B cell (primary cell): ENCODE data around the gene OSBPL1A. TPM values are rescaled to one million over a fixed set of nuclear protein-coding genes. Genes with fewer than 3 reads are reported as not detected.

Source experiments
- ATAC-seq: fragments of 200-7000 bp; cut with Tn5 transposase; one replicate; pipeline ENCODE4 v1.10.0; 2021; ENCODE audit warnings: low read depth, mild to moderate bottlenecking, moderate number of reproducible peaks, moderate library complexity
- CTCF ChIA-PET: fragments of 350-600 bp; sonication (Branson Sonifier 250); formaldehyde crosslinking; loops from one replicate; lab custom pipeline; 2021; ENCODE audit warnings: antibody characterized with exemption, inconsistent platforms; lab: Charles Lee
- POLR2A ChIA-PET: fragments of 350-600 bp; sonication (Branson Sonifier 250); formaldehyde crosslinking; loops from one replicate; lab custom pipeline; 2021; ENCODE audit warnings: antibody characterized with exemption; lab: Charles Lee
- DNase-seq: peaks from one replicate; pipeline ENCODE4 v3.0.0; 2013
- H2AFZ ChIP-seq: 2 replicates; pipeline ENCODE4 v1.6.1; 2012; ENCODE audit warnings: mild to moderate bottlenecking, low read depth, low read length; ENCODE audit not compliant: insufficient read depth, poor library complexity, severe bottlenecking
- H3K27ac ChIP-seq, 2 donors: 1 replicate in 1 of 2; 2 replicates in 1 of 2; pipeline ENCODE4 v1.5.1; 2012 to 2013; ENCODE audit warnings: low read length in 2 of 2, mild to moderate bottlenecking in 2 of 2, moderate library complexity in 1 of 2
- H3K27me3 ChIP-seq, 4 experiments: fragments of 200-600 bp in 1 of 4; sonication (generic) in 1 of 4; replicated peaks in 1 of 4; 1 replicate in 2 of 4; 2 replicates in 2 of 4; pipeline versions ENCODE4 v1.6.1 to v1.7.0; 2013 to 2016; ENCODE audit warnings: low read length in 3 of 4, mild to moderate bottlenecking in 2 of 4, mixed read lengths in 1 of 4, moderate library complexity in 1 of 4; ENCODE audit not compliant: insufficient read depth in 4 of 4, control insufficient read depth in 3 of 4; ENCODE audit errors: control extremely low read depth in 1 of 4
- H3K36me3 ChIP-seq, 2 experiments: replicated peaks in 1 of 2; 1 replicate in 1 of 2; 2 replicates in 1 of 2; pipeline versions ENCODE4 v1.6.1 to v1.7.1; 2013; ENCODE audit warnings: low read length in 1 of 2; ENCODE audit not compliant: insufficient read depth in 2 of 2, control insufficient read depth in 1 of 2; ENCODE audit errors: control extremely low read depth in 1 of 2, extremely low read depth in 1 of 2
- H3K4me1 ChIP-seq, 2 donors: fragments of 200-600 bp in 1 of 2; sonication (generic) in 1 of 2; 1 replicate in 1 of 2; 2 replicates in 1 of 2; pipeline versions ENCODE4 v1.5.1 to v1.6.1; 2013 to 2017; ENCODE audit warnings: low read length in 2 of 2; ENCODE audit not compliant: control insufficient read depth in 2 of 2, insufficient read depth in 2 of 2
- H3K4me2 ChIP-seq: replicated peaks from 2 replicates; pipeline ENCODE3; 2012; ENCODE audit warnings: mild to moderate bottlenecking, low read depth, low read length; ENCODE audit not compliant: poor library complexity, severe bottlenecking
- H3K4me3 ChIP-seq, 5 experiments: fragments of 200-600 bp in 1 of 5; sonication (generic) in 1 of 5; 1 replicate in 3 of 5; 2 replicates in 2 of 5; pipeline versions ENCODE4 v1.5.1 to v1.7.0; 2011 to 2016; ENCODE audit warnings: low read length in 4 of 5, mild to moderate bottlenecking in 4 of 5, low read depth in 2 of 5, control low read depth in 1 of 5, moderate library complexity in 1 of 5; ENCODE audit not compliant: insufficient read depth in 1 of 5; ENCODE audit errors: control extremely low read depth in 1 of 5, extremely low read depth in 1 of 5
- H3K79me2 ChIP-seq: fragments of 200-600 bp; sonication (generic); one replicate; pipeline ENCODE4 v1.6.0; 2016; ENCODE audit warnings: low read length; ENCODE audit not compliant: control insufficient read depth, insufficient read depth
- H3K9ac ChIP-seq: fragments of 200-600 bp; sonication (generic); 2 replicates; pipeline ENCODE4 v1.6.1; 2017; ENCODE audit warnings: mild to moderate bottlenecking, low read length, moderate library complexity
- H3K9me3 ChIP-seq, 3 donors: one replicate each; pipeline versions ENCODE4 v1.6.1 to v1.7.1; 2013; ENCODE audit warnings: low read length in 2 of 3; ENCODE audit not compliant: control insufficient read depth in 2 of 3, insufficient read depth in 1 of 3; ENCODE audit errors: control extremely low read depth in 1 of 3
- H4K20me1 ChIP-seq: 2 replicates; pipeline ENCODE4 v1.6.0; 2012; ENCODE audit warnings: mild to moderate bottlenecking, low read length; ENCODE audit not compliant: insufficient read depth, control insufficient read depth, poor library complexity, severe bottlenecking
- H3K27ac Mint-ChIP-seq: one replicate; pipeline ENCODE4 v1.8.0; 2021; ENCODE audit warnings: mixed read lengths
- H3K27me3 Mint-ChIP-seq: one replicate; pipeline ENCODE4 v1.8.0; 2021; ENCODE audit warnings: mixed read lengths
- H3K4me1 Mint-ChIP-seq: one replicate; pipeline ENCODE4 v1.8.0; 2021; ENCODE audit warnings: mixed read lengths
- H3K4me3 Mint-ChIP-seq: one replicate; pipeline ENCODE4 v1.8.0; 2021; ENCODE audit warnings: mixed read lengths
- H3K9me3 Mint-ChIP-seq: one replicate; pipeline ENCODE4 v1.8.0; 2022; ENCODE audit warnings: mixed read lengths; ENCODE audit not compliant: insufficient read depth
- EZH2 ChIP-seq: IDR thresholded peaks from 2 replicates; pipeline ENCODE4 v1.6.1; 2012; ENCODE audit warnings: borderline replicate concordance, low read depth, mild to moderate bottlenecking, moderate library complexity, low read length; ENCODE audit not compliant: insufficient read depth, poor library complexity, severe bottlenecking
- WGBS: methylation state at CpG from one replicate; pipeline ENCODE4 v1.1.5; 2013; ENCODE audit warnings: missing lambda C conversion rate; ENCODE audit not compliant: insufficient coverage; 5-methylcytosine and 5-hydroxymethylcytosine counted together
- intact Hi-C: fragments of 100-400 bp; cut with micrococcal nuclease; formaldehyde crosslinking; loops from one replicate; pipeline ENCODE4 v1.10.0; 2022
- polyA plus RNA-seq: library from polyadenylated mRNA; depleted of rRNA; stranded (reverse); fragments of >200 nt; gene quantifications from 2 replicates; pipeline ENCODE4 v1.2.3, GENCODE V29; 2012
- total RNA-seq, 2 donors: library from RNA; stranded (reverse); fragments of 120-200 nt in 1 of 2; gene quantifications; 1 replicate in 1 of 2; 2 replicates in 1 of 2; pipeline versions ENCODE4 v1.2.3 to v1.2.4, GENCODE V29; 2013 to 2022
- TF ChIP-seq, protein P1 (sequence below): fragments of 200-600 bp; IDR thresholded peaks from one replicate; pipeline ENCODE4 v1.8.0; 2022; ENCODE audit warnings: antibody characterized with exemption, mild to moderate bottlenecking

OSBPL1A gene
- total and polyA plus RNA-seq, 2 donors (not counting 1 experiment from before 2014, with no cell fraction given) = 0.57 to 0.86 TPM

DNA sequence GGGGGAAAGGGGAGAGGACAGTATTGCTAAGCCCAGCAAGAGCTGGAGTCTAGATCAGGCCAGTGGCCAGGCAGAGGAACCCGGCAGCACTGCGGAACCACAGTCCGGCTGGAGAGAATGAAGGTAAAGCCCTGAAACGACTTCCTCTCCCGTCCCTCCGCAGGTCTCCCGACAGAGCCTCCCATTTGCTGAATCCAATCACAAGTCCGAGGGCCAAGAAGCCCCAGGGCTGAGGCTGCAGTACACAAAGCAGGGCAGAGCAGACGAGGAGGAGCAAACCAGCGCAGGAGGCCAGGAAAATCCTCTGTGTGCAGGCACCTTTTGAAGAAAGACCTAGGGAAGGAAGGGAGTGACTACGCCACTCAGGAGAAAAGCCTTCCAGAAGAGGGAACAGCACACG, 104.4 kb downstream of the OSBPL1A start:
- Histone ChIP-seq H3K4me3 (no peak overlapping the region), H3K4me1 (no peaks in the 10 kb centered on the region), H3K27ac (no peak overlapping the region), H4K20me1 (no peaks in the 10 kb centered on the region), H3K79me2 (no peaks in the 10 kb centered on the region), H3K4me2 (no peak overlapping the region), H2AFZ (no peak overlapping the region), H3K9ac (no peak overlapping the region), H3K36me3 (no peaks in the 10 kb centered on the region), H3K27me3 (no peaks in the 10 kb centered on the region), H3K9me3 (no peaks in the 10 kb centered on the region)
- ATAC-seq (no peak), DNase-seq (no peak)
- POLR2A ChIA-PET = no interaction called here
- no peak overlapping the region for H3K27ac Mint-ChIP-seq
- CTCF ChIA-PET = no interaction called here
- peaks cover 4% of the 10 kb centered on the region for H3K9me3 Mint-ChIP-seq
- TF ChIP-seq, protein P1, sequence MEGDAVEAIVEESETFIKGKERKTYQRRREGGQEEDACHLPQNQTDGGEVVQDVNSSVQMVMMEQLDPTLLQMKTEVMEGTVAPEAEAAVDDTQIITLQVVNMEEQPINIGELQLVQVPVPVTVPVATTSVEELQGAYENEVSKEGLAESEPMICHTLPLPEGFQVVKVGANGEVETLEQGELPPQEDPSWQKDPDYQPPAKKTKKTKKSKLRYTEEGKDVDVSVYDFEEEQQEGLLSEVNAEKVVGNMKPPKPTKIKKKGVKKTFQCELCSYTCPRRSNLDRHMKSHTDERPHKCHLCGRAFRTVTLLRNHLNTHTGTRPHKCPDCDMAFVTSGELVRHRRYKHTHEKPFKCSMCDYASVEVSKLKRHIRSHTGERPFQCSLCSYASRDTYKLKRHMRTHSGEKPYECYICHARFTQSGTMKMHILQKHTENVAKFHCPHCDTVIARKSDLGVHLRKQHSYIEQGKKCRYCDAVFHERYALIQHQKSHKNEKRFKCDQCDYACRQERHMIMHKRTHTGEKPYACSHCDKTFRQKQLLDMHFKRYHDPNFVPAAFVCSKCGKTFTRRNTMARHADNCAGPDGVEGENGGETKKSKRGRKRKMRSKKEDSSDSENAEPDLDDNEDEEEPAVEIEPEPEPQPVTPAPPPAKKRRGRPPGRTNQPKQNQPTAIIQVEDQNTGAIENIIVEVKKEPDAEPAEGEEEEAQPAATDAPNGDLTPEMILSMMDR = no peak
- TF ChIP-seq EZH2 = no peak
- intact Hi-C loops = no loop called here
- no peak overlapping the region for H3K4me3 Mint-ChIP-seq
- H3K27me3 Mint-ChIP-seq = no peaks in the 10 kb centered on the region
- no peaks in the 10 kb centered on the region for H3K4me1 Mint-ChIP-seq
- WGBS = 94% methylated on average over 12 of the region's 12 CpGs

DNA sequence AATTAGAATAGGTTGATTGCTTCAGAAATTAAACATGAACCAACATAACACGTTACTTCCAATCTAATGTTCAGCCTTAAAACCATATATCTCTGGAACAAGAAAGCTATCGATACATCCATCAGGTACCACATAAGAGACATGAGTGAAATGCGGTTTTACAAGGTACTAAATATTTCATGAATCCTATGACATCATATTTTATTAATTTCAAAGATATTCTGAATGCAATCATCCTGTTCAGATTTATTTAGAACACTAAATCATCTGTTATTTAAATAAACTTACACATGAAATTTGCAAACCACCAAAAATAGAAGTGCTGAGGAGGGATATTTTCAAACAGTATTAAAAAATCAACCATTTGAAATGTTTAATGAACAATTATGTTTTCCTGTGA, 119.0 kb downstream of the OSBPL1A start:
- H3K4me2 ChIP-seq = no peak overlapping the region
- H3K27me3 Mint-ChIP-seq = peaks cover 5% of the 10 kb centered on the region
- DNase-seq (no peak), ATAC-seq (no peak)
- ChIA-PET CTCF (no interaction called here), POLR2A (no interaction called here)
- H3K79me2 ChIP-seq = no peaks in the 10 kb centered on the region
- no peaks in the 10 kb centered on the region for H3K9me3 Mint-ChIP-seq
- no peak overlapping the region for H2AFZ ChIP-seq
- H3K4me1 ChIP-seq = no peaks in the 10 kb centered on the region
- no peak overlapping the region for H3K9ac ChIP-seq
- intact Hi-C loops = no loop called here
- peaks cover 0 to 5% (median 2%) of the 10 kb centered on the region in 4 experiments for H3K27me3 ChIP-seq
- no peak overlapping the region for H3K4me3 ChIP-seq
- no peaks in the 10 kb centered on the region for H4K20me1 ChIP-seq
- no peak overlapping the region for H3K4me3 Mint-ChIP-seq
- no peak for TF ChIP-seq EZH2
- TF ChIP-seq, protein P1 = no peak
- no CpG with 5 or more reads among the region's 3 CpGs for WGBS
- H3K27ac ChIP-seq = no peak overlapping the region
- no peaks in the 10 kb centered on the region for H3K4me1 Mint-ChIP-seq
- no peaks in the 10 kb centered on the region for H3K9me3 ChIP-seq
- no peaks in the 10 kb centered on the region for H3K36me3 ChIP-seq
- no peak overlapping the region for H3K27ac Mint-ChIP-seq
